SU-DHL-6 (cell line): ENCODE results near the gene CDK5RAP2.

Source experiments
- CTCF ChIP-seq: fragments of 200-600 bp; sonication (generic); IDR thresholded peaks from one replicate; pipeline ENCODE4 v1.5.1; 2017; ENCODE audit warnings: antibody characterized with exemption, mild to moderate bottlenecking, low read length, moderate library complexity; ENCODE audit not compliant: insufficient read depth, poor library complexity, severe bottlenecking
- EZH2phosphoT487 ChIP-seq: fragments of 200-600 bp; sonication (generic), shearing (Covaris generic); conservative IDR thresholded peaks from 2 replicates; pipeline ENCODE4 v1.6.1; 2018; ENCODE audit warnings: mild to moderate bottlenecking, antibody characterized with exemption, low read length, moderate library complexity, mixed read lengths

- TF ChIP-seq CTCF (no peak), EZH2phosphoT487 (no peak)
Measured at GRCh38 chr9:120475341-120475740, 104.6 kb downstream of the CDK5RAP2 start.
